ENCODE measurements around the gene MFAP4.

The MFAP4 gene

GRCh38 chr17:19409509-19409908 lies 22.5 kb upstream of the MFAP4 start:
- DNase-seq, result no peak

GRCh38 chr17:19409066-19409465 lies 22.1 kb upstream of the MFAP4 start:
- no peak for DNase-seq

- DNase-seq, result no peak
Observed at GRCh38 chr17:19408346-19408710, 21.3 kb upstream of the MFAP4 start.

DNA sequence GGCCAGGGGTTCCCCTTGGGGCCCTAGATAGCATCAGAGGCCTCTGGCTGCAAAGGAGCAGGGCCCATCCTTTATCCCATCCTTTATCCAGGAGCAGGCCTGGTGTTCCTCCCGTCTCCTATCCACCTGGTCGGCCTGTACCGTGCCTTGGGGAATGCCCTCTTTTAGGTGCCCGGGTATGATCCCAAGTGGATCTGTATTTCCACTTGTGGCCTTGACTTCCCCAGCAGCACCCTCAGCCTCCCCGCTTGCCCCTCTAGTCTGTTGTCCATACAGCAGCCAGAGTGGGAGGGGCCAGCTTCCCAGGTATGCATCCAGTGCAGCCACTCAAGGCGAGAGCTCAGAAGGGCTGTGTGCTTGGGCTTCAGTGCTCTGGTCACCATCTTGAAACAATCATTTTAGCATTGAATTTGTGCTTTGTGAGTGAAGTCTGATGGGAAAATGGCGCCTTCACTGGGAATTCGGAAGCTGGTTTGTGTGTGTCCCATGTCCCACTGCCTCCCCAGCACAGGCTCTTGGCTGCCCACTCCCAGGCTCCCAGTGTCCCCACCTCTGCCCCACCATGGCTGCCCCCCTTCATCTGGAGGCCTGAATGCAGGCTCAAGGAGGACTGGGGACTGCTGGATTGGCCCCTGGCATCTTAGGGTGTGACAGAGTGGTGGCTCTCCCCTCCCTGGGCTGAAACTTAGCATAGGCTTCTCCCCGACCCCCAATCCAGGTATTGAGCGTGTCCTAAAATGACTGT lies 20.8 kb upstream of the MFAP4 start:
- DNase-seq, result no peak

DNA sequence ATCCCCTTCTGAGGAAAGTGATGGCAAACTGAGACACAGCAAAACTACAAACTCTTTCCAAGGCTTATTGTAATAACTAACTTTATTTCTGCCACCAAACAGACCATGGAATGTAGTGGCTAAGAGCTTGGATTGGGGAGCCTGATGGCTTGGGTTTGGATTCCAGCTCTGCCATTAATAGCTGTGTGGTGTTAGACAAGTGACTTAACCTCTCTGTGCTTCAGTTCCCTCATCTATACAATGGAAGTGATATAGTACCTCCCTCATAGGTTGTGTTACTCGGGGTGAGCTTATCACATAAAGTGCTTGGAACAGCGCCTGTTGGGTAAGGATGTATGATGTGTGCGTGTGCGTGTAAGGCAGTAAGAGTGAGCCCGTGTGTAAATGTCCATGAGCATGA lies 18.1 kb upstream of the MFAP4 start:
- no peak for DNase-seq

GRCh38 chr17:19404264-19404663 lies 17.3 kb upstream of the MFAP4 start:
- DNase-seq, result no peak

DNA sequence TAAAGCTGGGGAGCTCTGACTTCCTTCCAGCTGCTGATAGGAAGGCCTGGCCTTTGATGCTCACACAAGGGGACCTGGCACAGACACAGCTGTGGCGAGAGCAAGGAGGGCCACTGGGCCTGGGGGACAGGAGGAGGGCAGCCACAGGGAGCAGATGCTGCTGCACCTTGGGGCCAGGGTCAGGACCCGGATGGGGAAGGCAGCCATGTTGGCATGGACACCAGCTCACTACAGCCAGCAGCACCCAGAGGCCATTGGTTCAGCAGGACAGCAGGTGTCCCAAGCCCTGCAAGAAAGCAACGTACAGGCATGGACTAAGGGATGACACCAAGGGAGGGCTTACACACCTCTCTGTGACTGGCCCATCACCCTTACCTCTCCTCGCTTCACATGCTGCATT lies 16.0 kb upstream of the MFAP4 start:
- DNase-seq, result no peak

- no peak for DNase-seq
Observed at GRCh38 chr17:19402171-19402570, 15.2 kb upstream of the MFAP4 start.

DNA sequence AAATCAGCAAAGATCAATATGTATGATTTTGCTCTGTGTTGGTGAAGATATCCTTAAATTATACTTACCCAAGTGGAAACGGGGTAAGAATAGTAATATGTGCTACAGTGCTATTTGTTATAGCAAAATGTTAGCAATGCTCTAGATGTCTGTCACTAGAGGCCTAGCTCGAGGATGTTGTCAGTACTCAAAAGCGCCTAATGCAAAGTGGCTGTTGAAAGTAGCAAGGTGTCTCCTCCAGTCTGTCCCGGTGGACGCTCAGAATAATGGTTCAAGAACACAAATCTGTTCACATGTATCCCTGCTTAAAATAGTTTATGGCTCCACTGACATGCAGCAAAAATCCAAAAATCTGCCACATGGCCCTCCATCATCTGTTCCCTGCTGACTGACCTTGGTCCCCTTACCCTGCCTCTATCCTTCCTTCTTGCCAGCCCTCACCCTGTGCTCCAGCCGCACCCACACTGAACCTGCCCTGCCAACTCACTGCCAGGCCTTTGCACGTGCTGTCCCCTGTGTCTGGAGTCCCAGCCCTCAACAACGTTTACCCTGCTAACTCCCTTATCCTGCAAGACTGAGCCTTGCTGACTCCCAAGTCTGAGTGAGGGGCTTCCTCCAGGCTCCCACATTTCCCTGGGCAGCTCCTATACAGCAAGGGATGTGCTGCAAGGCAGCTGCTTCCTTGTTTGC lies 14.5 kb upstream of the MFAP4 start:
- no peak for DNase-seq

DNA sequence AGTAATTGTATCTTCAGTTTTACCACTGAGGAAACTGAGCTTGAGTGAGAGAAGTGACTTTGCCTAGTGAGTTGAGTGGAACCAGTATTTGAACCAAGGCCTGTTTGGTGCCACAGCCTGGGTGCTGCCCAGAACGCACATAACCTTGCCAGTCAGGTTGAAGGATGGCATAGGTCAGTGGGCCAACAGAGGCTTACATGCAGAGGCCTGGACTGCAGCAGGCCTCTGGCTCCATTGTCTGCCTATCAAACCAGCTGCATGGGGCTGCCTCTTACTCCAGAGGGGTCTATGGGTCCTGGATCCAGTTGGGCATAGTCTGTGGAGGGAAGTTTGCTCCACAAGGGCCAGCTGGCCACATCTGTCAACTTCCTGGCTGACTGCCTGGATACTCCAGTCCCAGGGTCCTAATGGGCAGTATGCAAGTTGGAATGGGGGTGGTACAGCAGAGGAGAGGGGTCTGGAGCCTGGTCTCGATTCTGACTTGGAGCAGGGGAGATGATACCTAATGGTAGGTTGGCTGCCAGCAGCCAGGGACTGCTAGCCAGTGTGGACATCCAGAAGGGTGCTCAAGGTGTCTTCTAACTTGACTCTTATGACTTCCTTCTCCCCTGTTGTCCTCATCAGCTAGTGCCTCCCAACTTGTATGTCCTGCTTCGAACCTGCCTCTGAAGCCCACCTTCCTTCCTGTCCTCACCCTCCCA lies 12.9 kb upstream of the MFAP4 start:
- no peak for DNase-seq

DNA sequence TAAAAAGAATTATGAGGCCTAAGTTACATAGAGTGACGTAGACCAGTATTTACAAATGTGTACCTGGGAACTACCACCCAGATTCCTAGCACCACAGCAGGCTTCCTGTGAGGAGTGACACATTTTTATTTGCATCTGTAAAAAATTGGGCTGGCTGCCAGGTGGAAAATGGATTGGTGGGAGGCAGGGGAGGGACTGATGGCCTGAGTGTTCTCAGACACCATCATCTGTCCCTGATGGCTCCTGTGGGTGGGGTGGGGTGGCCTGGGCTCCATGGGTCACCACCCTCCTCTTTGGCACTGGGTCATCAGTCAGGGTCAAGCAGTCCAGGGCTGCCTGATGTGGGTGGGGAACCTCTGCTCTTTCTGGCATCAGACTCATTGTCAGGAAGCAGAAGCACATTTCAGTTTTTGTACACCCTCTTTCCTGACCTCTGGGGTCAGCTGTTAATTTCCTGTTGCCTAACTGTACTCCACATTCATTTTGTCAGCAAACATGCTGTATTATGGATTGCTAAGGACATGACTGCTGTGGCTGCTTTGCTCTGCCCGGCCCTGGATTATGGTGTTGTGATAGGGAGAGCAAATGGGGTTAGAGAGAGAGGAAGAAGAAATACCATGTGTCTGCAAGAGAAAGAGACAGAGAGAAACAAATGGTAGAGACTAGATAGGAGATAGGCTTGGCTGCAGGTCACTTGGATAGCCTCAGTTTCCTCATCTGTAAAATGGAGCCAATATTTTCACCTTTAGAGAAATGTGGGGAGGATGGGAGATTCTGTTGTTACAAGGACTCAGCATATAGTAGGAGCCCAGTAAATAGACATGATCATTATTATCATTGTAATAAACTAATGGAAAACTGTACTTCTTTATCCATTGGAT lies 11.6 kb upstream of the MFAP4 start:
- DNase-seq, result no peak

DNA sequence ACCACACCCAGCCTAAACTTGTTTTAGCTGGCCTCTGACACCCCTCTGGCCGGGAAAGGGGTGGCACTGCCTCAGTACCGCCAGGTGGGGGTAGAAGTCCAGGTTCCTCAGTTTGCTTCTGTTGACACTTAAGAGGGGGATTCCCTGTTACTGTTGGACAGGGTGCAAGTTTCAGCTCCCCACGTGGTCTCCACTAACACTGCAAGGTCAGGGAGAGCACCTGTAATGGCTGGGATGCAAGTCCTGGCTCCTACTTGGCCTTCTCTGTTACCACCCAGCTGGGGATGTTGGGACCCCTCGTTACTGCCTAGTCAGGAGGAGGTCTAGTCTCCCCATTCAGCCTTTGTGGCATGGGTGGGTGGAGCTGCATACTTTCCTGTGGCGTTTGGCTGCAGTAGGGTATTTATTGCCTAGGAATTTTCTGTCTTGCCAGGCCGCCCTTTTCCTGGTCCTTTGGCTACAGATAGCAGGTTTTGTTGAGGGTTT lies 10.6 kb upstream of the MFAP4 start:
- no peak for DNase-seq

DNA sequence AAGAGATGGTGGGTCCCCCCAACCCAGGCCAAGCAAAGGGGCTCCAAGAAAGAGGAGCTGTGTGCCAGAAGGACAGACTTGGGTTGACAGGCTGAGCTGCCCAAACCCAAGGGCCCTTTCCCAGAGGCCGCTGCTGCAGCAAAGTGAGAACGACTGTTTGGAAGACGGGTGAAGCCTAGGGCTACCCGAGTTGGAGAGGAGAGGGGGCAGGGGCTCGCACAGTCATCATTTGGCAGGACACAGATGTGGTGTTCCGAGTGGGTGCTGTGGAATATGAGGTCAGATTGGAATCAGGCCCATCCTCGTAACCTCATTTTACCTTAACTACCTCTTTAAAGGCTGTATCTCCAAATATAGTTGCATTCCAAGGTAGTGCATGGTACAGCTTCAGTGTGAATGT lies 5.3 kb upstream of the MFAP4 start:
- DNase-seq, result no peak

DNA sequence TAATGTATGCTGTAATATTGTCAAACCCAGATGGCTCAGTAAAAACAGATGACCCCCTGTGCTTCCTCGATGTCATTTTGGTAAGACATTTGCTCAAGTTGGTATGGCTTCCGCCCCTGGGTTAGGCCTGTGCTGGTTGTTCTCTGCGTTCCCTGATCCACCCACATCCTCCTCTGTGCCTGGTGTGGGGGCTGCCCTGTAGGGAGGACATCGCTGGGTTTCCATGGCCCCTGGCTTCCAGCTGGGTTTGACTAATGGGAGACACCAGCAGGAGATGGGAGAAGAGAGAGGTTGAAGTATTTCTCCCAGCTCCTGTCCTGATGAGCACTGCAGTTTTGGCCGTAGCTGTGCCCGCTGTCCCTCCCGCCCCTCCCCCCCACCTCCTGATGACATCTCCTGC lies 4.4 kb upstream of the MFAP4 start:
- DNase-seq, result no peak

- DNase-seq, result no peak
Observed at GRCh38 chr17:19390951-19391350, 4.0 kb upstream of the MFAP4 start.

DNA sequence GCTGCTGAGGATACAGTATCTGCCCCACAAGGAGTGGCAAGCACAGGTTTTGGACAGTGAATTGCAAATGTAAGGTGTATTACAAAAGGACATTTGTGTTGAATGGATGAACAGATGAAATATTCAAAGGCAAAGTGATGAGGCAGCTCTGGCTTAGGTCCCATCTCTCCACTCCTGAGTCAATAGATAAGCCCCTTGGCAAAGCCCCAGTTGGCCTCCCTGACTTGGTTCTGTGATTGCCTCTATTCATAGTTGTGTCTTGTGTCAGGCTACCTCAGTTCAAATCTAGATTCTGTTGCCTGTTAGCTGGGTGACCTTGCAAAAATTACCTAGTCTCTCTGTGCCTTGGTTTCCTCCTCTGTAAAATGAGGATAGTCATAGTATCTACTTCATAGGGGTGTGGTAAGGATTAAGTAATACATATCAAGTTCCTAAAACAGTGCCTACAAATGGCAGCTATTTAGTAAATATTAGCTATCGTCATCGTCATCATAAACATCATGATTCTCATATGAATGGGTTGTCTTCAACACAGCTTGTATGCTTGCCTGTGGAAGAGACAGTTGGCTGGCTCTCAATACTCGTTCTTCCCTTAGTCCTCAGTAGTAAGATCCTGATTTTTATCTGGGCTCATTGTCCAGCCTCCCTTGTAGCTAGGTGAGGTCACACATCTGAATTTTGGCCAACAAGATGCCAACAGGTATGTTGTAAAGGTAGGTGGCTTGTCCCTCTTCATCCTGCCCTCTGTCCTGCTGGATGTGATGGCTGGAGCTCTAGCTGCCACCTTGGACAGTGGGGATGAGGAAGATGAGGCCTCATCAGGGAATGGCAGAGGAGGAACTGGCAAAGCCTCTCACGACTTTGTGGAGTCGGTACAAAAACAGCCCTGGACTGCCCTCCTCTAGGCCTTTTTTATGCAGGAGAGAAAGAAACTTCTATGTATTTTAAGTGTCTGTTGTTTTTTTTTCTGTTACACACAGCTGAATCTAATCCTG lies 2.1 kb upstream of the MFAP4 start:
- DNase-seq, result no peak

- no peak for DNase-seq
Observed at GRCh38 chr17:19387921-19388521, 1.0 kb upstream of the MFAP4 start.

DNA sequence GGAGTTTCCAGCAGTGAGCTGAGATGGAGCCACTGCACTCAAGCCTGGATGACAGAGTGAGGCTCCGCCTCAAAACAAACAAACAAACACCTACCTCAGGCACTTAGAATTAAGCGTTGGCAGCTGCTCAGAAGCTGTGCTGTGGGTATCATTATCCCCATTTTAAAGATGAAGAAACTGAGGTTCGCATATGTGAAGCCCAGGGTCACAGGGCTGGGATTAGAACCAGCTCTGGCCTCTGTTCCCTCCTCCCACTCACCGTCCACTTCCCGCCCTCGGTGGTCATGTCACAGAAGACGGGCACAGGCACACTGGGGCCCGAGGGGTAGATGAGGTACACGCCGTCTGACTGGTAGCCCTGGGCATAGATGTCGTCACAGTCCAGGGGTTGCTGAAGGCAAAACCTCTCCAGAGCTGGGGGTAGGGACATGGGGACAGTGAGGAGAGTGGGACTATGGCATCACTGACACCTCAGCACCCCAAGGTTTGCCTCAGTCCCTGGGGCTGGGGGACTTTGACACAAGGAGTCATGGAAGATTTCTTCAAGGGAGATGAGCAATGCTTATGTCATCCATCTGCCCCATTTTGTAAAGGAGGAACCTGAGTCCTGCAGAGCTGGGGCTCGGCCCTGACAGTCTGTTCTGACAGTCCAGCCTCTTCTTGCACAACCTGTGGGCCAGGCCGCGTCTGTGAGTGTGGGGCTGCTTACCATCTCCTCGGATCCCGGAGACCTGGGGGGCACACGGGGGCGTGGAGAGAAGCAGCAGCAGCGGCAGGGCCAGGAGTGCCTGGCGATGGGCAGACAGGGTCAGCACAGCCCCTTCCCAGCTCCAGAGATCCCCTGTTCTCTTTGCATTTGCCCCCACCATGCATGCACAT lies 700 bp downstream of the MFAP4 start:
- no peak for DNase-seq

- no peak for DNase-seq
Observed at GRCh38 chr17:19385521-19385983, 1.4 kb downstream of the MFAP4 start.
